ENCODE data around the gene CTDP1. TPM values are rescaled to one million over a fixed set of nuclear protein-coding genes. Genes with fewer than 3 reads are reported as not detected.

CTDP1 gene
- total RNA-seq, 1 experiment from 2014 or later: 24.9 TPM

- H3K9me2 ChIP-seq (ENCODE audit: insufficient read depth): no peaks in the 10 kb centered on the region
- intact Hi-C loops (cut with micrococcal nuclease): loop anchor here (10.0 kb wide), 1 partner anchor 769 kb away; no protein-coding TSS in a partner anchor
- H2AFZ ChIP-seq (ENCODE audit: low read depth, low read length, poor library complexity, severe bottlenecking): peak overlapping the region; percentile 72
- ChIA-PET POLR2A (no interaction called here), CTCF (interaction anchor here (1.5 kb wide), 1 partner anchor 262 kb away, joined by 4 read pairs; no protein-coding TSS in a partner anchor), RAD21 (ENCODE audit: low non-redundant PET in 1 of 2, low total read pairs in 2 of 2, uncharacterized antibody in 2 of 2, unreplicated experiment in 2 of 2) (interaction anchor here in 1 of 2 experiments (0.6 kb wide), 1 partner anchor 258 kb away, joined by 4 read pairs; no protein-coding TSS in a partner anchor)
- H3K79me2 ChIP-seq (ENCODE audit: insufficient read depth, low read length): no peaks in the 10 kb centered on the region
- H3K27ac ChIP-seq (ENCODE audit: low read depth, low read length): no peak overlapping the region
- ATAC-seq (no peak), DNase-seq (ENCODE audit: low read depth, low spot score) (no peak)
- H3K4me2 ChIP-seq (ENCODE audit: low read length): peak overlapping the region; percentile 31
- H3K4me1 ChIP-seq (ENCODE audit: control insufficient read depth in 1 of 2, insufficient read depth in 2 of 2, low read length in 2 of 2): peaks cover 0 to 5% of the 10 kb centered on the region in 2 experiments; a peak in 1 of 4 replicates
- H3K9ac ChIP-seq (ENCODE audit: low read length): no peak overlapping the region
- no peaks in the 10 kb centered on the region for H4K20me1 ChIP-seq (ENCODE audit: insufficient read depth)
- no peaks in the 10 kb centered on the region for H3K36me3 ChIP-seq (ENCODE audit: control insufficient read depth in 1 of 2, insufficient read depth in 2 of 2, low read length in 2 of 2)
- BruUV-seq (replicated peaks): no TSS peak
- no peak for TF ChIP-seq ZBTB33 (IDR thresholded peaks at IDR 0.05; ENCODE audit: extremely low read depth, insufficient replicate concordance, low read length)
- no peak for TF ChIP-seq SRF (IDR thresholded peaks at IDR 0.05; ENCODE audit: low read depth)
- no peak for TF ChIP-seq ATF3 (IDR thresholded peaks at IDR 0.05)
- no peak for TF ChIP-seq TCF7L2 (IDR thresholded peaks at IDR 0.05; ENCODE audit: borderline replicate concordance, extremely low read depth, insufficient read depth, insufficient read length)
- TF ChIP-seq MAX (IDR thresholded peaks at IDR 0.05): no peak
- no peak for TF ChIP-seq RAD21 (IDR thresholded peaks at IDR 0.05; ENCODE audit: low read depth)
- TF ChIP-seq ZNF274 (IDR thresholded peaks at IDR 0.05; ENCODE audit: low read depth, low read length): no peak
- no peak for TF ChIP-seq SIN3A (IDR thresholded peaks at IDR 0.05; ENCODE audit: low read depth)
- no peak for TF ChIP-seq FOSL1 (IDR thresholded peaks at IDR 0.05; ENCODE audit: low read depth)
- TF ChIP-seq EZH2phosphoT487 (IDR thresholded peaks at IDR 0.05; ENCODE audit: borderline replicate concordance): no peak
- no peak for TF ChIP-seq CTCF (IDR thresholded peaks at IDR 0.05 in 2 of 3, conservative IDR thresholded peaks at IDR 0.05 in 1 of 3; ENCODE audit: borderline replicate concordance in 1 of 3, insufficient read depth in 1 of 3, low read depth in 2 of 3, low read length in 2 of 3)
- TF ChIP-seq CEBPB (IDR thresholded peaks at IDR 0.05; ENCODE audit: low read depth): no peak
- TF ChIP-seq ZFX (IDR thresholded peaks at IDR 0.05): no peak
- no peak for TF ChIP-seq ELF1 (IDR thresholded peaks at IDR 0.05; ENCODE audit: borderline replicate concordance, low read depth)
- TF ChIP-seq REST (IDR thresholded peaks at IDR 0.05; ENCODE audit: low read depth): no peak
- TF ChIP-seq YY1 (IDR thresholded peaks at IDR 0.05; ENCODE audit: extremely low read depth, insufficient replicate concordance, low read depth, low read length): no peak
- no peak for TF ChIP-seq POLR2AphosphoS5 (IDR thresholded peaks at IDR 0.05; ENCODE audit: low read depth, low read length)
- H3K27me3 ChIP-seq (ENCODE audit: insufficient read depth, low read length): no peaks in the 10 kb centered on the region
- no peak overlapping the region for H3K4me3 ChIP-seq (replicated peaks in 1 of 2; ENCODE audit: low read depth in 1 of 2, low read length in 2 of 2)
- no peaks in the 10 kb centered on the region for H3K9me3 ChIP-seq (ENCODE audit: control insufficient read depth in 1 of 2, insufficient read depth in 1 of 2, low read depth in 1 of 2, low read length in 2 of 2)
These were observed 36.3 kb upstream of the CTDP1 start for GRCh38 chr18:79643054-79643984.
